HepG2 (cell line): ENCODE measurements around the gene SASH3. TPM values are rescaled to one million over a fixed set of nuclear protein-coding genes. Genes with fewer than 3 reads are reported as not detected.

ENCODE experiments used
- ATAC-seq: fragments of 200-7000 bp; cut with Tn5 transposase; 3 replicates; pipeline ENCODE4 v1.9.1; 2020; ENCODE audit warnings: mild to moderate bottlenecking, moderate library complexity
- BruUV-seq: library from RNA; stranded (reverse); fragments of 400-500 nt; replicated peaks from 2 replicates; lab custom pipeline; 2021; lab: Mats Ljungman, UMichigan
- CTCF ChIA-PET: fragments of 300-600 bp; formaldehyde crosslinking; extraction: SDS; loops from one replicate; lab custom pipeline; 2021; ENCODE audit warnings: low total read pairs, inconsistent platforms, low intra/inter-chr PET ratio; lab: Yijun Ruan, JAX
- POLR2A ChIA-PET: fragments of 350-600 bp; sonication (Branson Sonifier 250); formaldehyde crosslinking; loops from one replicate; lab custom pipeline; 2020; ENCODE audit warnings: antibody characterized with exemption, inconsistent platforms; lab: Yijun Ruan, JAX
- DNase-seq: peaks from one replicate; pipeline ENCODE4 v3.0.0-alpha.2; 2015; ENCODE audit warnings: low spot score
- FAIRE-seq: peaks from 3 replicates; lab custom pipeline; 2011; peaks lifted over from hg19 to GRCh38; lab: Jason Lieb, UNC
- H2AFZ ChIP-seq: one replicate; pipeline ENCODE4 v1.6.1; 2011; ENCODE audit warnings: low read length, inconsistent platforms
- H3K27ac ChIP-seq: fragments of 300-600 bp; 3 replicates; pipeline ENCODE4 v1.8.0; 2011; ENCODE audit warnings: mixed run types, mild to moderate bottlenecking, mixed read lengths, low read length, inconsistent platforms; ENCODE audit not compliant: insufficient read depth; ENCODE audit errors: extremely low read length
- H3K27me3 ChIP-seq, 2 experiments: fragments of 200-600 bp in 1 of 2; 2 replicates in 1 of 2; 3 replicates in 1 of 2; pipeline versions ENCODE4 v1.6.0 to v1.8.0; 2011; ENCODE audit warnings: low read length in 2 of 2, mild to moderate bottlenecking in 2 of 2, moderate library complexity in 2 of 2, inconsistent platforms in 1 of 2; ENCODE audit not compliant: insufficient read depth in 2 of 2, control insufficient read depth in 1 of 2
- H3K36me3 ChIP-seq, 2 experiments: fragments of 200-600 bp in 1 of 2; replicated peaks in 1 of 2; 2 replicates in 1 of 2; 3 replicates in 1 of 2; pipeline versions ENCODE4 v1.5.1 to v1.8.0; 2011; ENCODE audit warnings: low read length in 2 of 2, inconsistent platforms in 1 of 2; ENCODE audit not compliant: insufficient read depth in 2 of 2, control insufficient read depth in 1 of 2
- H3K4me1 ChIP-seq: 2 replicates; pipeline ENCODE4 v1.5.1; 2012; ENCODE audit warnings: low read length, inconsistent platforms; ENCODE audit not compliant: insufficient read depth
- H3K4me2 ChIP-seq: 2 replicates; pipeline ENCODE4 v1.6.0; 2011; ENCODE audit warnings: low read depth, low read length, inconsistent platforms
- H3K4me3 ChIP-seq, 3 experiments: fragments of 200-600 bp in 1 of 3; sonication (generic), shearing (Covaris generic) in 1 of 3; replicated peaks in 1 of 3; 2 replicates each; pipeline ENCODE4 v1.5.1; 2011 to 2016; ENCODE audit warnings: low read length in 3 of 3, inconsistent platforms in 2 of 3, low read depth in 2 of 3, mild to moderate bottlenecking in 2 of 3, control low read depth in 1 of 3, mixed read lengths in 1 of 3; ENCODE audit not compliant: insufficient read depth in 1 of 3
- H3K79me2 ChIP-seq: one replicate; pipeline ENCODE4 v1.6.1; 2011; ENCODE audit warnings: low read length, inconsistent platforms; ENCODE audit not compliant: insufficient read depth
- H3K9ac ChIP-seq: 2 replicates; pipeline ENCODE4 v1.6.0; 2011; ENCODE audit warnings: mild to moderate bottlenecking, low read depth, low read length, inconsistent platforms; ENCODE audit not compliant: insufficient read depth
- H3K9me3 ChIP-seq: 2 replicates; pipeline ENCODE4 v1.5.1; 2012; ENCODE audit warnings: mild to moderate bottlenecking, low read length
- H4K20me1 ChIP-seq: 2 replicates; pipeline ENCODE4 v1.6.0; 2011; ENCODE audit warnings: inconsistent platforms, mild to moderate bottlenecking, low read length, moderate library complexity; ENCODE audit not compliant: insufficient read depth
- AKAP8 ChIP-seq: sonication (generic); formaldehyde crosslinking; IDR thresholded peaks from 2 replicates; pipeline ENCODE4 v1.5.1; 2020; ENCODE audit warnings: mild to moderate bottlenecking, missing genetic modification reagents
- ATM ChIP-seq: fragments of 450-650 bp; IDR thresholded peaks from 2 replicates; pipeline ENCODE4 v1.7.1; 2017; ENCODE audit warnings: mild to moderate bottlenecking, borderline replicate concordance
- CENPT ChIP-seq: sonication (generic); formaldehyde crosslinking; IDR thresholded peaks from 2 replicates; pipeline ENCODE4 v1.8.0; 2022; ENCODE audit warnings: low read depth, mild to moderate bottlenecking, moderate library complexity, missing genetic modification reagents
- DMAP1 ChIP-seq: IDR thresholded peaks from 2 replicates; pipeline ENCODE4 v1.6.1; 2016
- FOXC1 ChIP-seq: sonication (generic); formaldehyde crosslinking; IDR thresholded peaks from 2 replicates; pipeline ENCODE4 v1.8.0; 2022; ENCODE audit warnings: mild to moderate bottlenecking, missing genetic modification reagents, borderline replicate concordance
- GLMP ChIP-seq: sonication (generic); formaldehyde crosslinking; IDR thresholded peaks from 2 replicates; pipeline ENCODE4 v1.9.0; 2021; ENCODE audit warnings: missing genetic modification reagents, mild to moderate bottlenecking, borderline replicate concordance
- MTERF4 ChIP-seq: sonication (generic); formaldehyde crosslinking; IDR thresholded peaks from 2 replicates; pipeline ENCODE4 v1.8.0; 2023; ENCODE audit warnings: mild to moderate bottlenecking, missing genetic modification reagents
- SOX5 ChIP-seq: IDR thresholded peaks from 2 replicates; pipeline ENCODE4 v1.6.1; 2016; ENCODE audit warnings: borderline replicate concordance
- SP5 ChIP-seq: IDR thresholded peaks from 2 replicates; pipeline ENCODE4 v1.6.1; 2016; ENCODE audit warnings: low read depth, borderline replicate concordance
- THAP7 ChIP-seq: sonication (generic); formaldehyde crosslinking; IDR thresholded peaks from 2 replicates; pipeline ENCODE4 v1.8.1; 2023; ENCODE audit warnings: mild to moderate bottlenecking, missing genetic modification reagents
- ZBED4 ChIP-seq: sonication (generic); formaldehyde crosslinking; IDR thresholded peaks from 2 replicates; pipeline ENCODE4 v1.4.0; 2020; ENCODE audit warnings: missing genetic modification reagents, borderline replicate concordance
- ZBTB14 ChIP-seq: sonication (generic); formaldehyde crosslinking; IDR thresholded peaks from 2 replicates; pipeline ENCODE4 v1.4.0; 2020; ENCODE audit warnings: missing genetic modification reagents
- ZKSCAN5 ChIP-seq: sonication (generic); formaldehyde crosslinking; IDR thresholded peaks from 2 replicates; pipeline ENCODE4 v1.5.1; 2020; ENCODE audit warnings: mild to moderate bottlenecking, missing genetic modification reagents
- ZNF451 ChIP-seq: sonication (generic); formaldehyde crosslinking; IDR thresholded peaks from 2 replicates; pipeline ENCODE4 v1.5.0; 2020; ENCODE audit warnings: mild to moderate bottlenecking, missing genetic modification reagents
- ZNF841 ChIP-seq: sonication (generic); formaldehyde crosslinking; IDR thresholded peaks from 2 replicates; pipeline ENCODE4 v1.8.1; 2023; ENCODE audit warnings: missing genetic modification reagents, borderline replicate concordance
- WGBS: methylation state at CpG from one replicate; pipeline ENCODE4 v1.1.6; 2017; ENCODE audit warnings: low lambda C conversion rate; 5-methylcytosine and 5-hydroxymethylcytosine counted together
- in situ Hi-C: cut with HindIII; loops from 2 replicates; pipeline ENCODE4 v1.10.0; 2017; ENCODE audit warnings: low pct_unique_long_range_greater_than_20kb; ENCODE audit not compliant: extremely low pct_ligation_motif_present
- intact Hi-C: fragments of 100-400 bp; cut with micrococcal nuclease; formaldehyde crosslinking; loops from one replicate; pipeline ENCODE4 v1.10.0; 2022; ENCODE audit not compliant: unreplicated experiment
- polyA plus RNA-seq, 8 experiments: library from polyadenylated mRNA; depleted of rRNA in 3 of 8; stranded (reverse) in 7 of 8; unstranded in 1 of 8; fragments of >200 nt; fragmentation: Illumina TruSeq in 4 of 8; extraction: Trizol in 4 of 8; gene quantifications; 2 replicates each; pipeline versions ENCODE4 v1.2.1 to v1.2.3, GENCODE V29; 2011 to 2016; ENCODE audit warnings: low read depth in 4 of 8, missing spikeins in 1 of 8, mixed read lengths in 1 of 8; ENCODE audit not compliant: insufficient read depth in 1 of 8
- total RNA-seq, 5 experiments: library from RNA; depleted of rRNA; stranded (reverse); fragments of >200 nt; fragmentation: Illumina TruSeq; extraction: Trizol; gene quantifications; 2 replicates each; pipeline ENCODE4 v1.2.3, GENCODE V29; 2016; ENCODE audit warnings: low read depth in 1 of 5

SASH3 gene
- total and polyA plus RNA-seq, 2 of the 13 experiments (the other 11 are each of a cell fraction or from before 2014, with no cell fraction given) = 0.08 TPM; not detected in 1

- no peaks in the 10 kb centered on the region for H3K27me3 ChIP-seq
- H3K79me2 ChIP-seq = peaks cover 8% of the 10 kb centered on the region
- 97% methylated on average over 4 of the region's 4 CpGs for WGBS
- ChIA-PET CTCF (no interaction called here), POLR2A (no interaction called here)
- no peak overlapping the region for H3K4me3 ChIP-seq
- no TSS peak for BruUV-seq
- no peak overlapping the region for H2AFZ ChIP-seq
- intact Hi-C loops (no loop called here), in situ Hi-C loops (no loop called here)
- no peaks in the 10 kb centered on the region for H3K9me3 ChIP-seq
- DNase-seq (no peak), FAIRE-seq (no peak), ATAC-seq (no peak)
- H3K4me2 ChIP-seq = no peak overlapping the region
- TF ChIP-seq FOXC1 (CRISPR knock-in tag) = no peak
- no peak for TF ChIP-seq DMAP1 (CRISPR knock-in tag)
- no peak for TF ChIP-seq SOX5 (CRISPR knock-in tag)
- TF ChIP-seq ZBTB14 (CRISPR knock-in tag) = no peak
- TF ChIP-seq ZNF841 = no peak
- no peak for TF ChIP-seq ZNF451 (CRISPR knock-in tag)
- TF ChIP-seq AKAP8 (CRISPR knock-in tag) = no peak
- TF ChIP-seq THAP7 (CRISPR knock-in tag) = no peak
- TF ChIP-seq ZKSCAN5 (CRISPR knock-in tag) = no peak
- TF ChIP-seq ATM = no peak
- TF ChIP-seq CENPT (CRISPR knock-in tag) = no peak
- TF ChIP-seq ZBED4 (CRISPR knock-in tag) = no peak
- no peak for TF ChIP-seq MTERF4
- TF ChIP-seq GLMP = no peak
- TF ChIP-seq SP5 (CRISPR knock-in tag) = no peak
- peaks cover 3 to 16% of the 10 kb centered on the region in 2 experiments; a peak in 3 of 5 replicates for H3K36me3 ChIP-seq
- H3K9ac ChIP-seq = no peak overlapping the region
- H3K4me1 ChIP-seq = peaks cover 16% of the 10 kb centered on the region
- H3K27ac ChIP-seq = no peak overlapping the region
- no peaks in the 10 kb centered on the region for H4K20me1 ChIP-seq
Measured at GRCh38 chrX:129824620-129825019, 44.9 kb downstream of the SASH3 start.
